Kidney capillary endothelial cell (primary cell): ENCODE measurements around the gene MDM2.
"Not testable (repeated sequence)": the region's sequence is repeated elsewhere in the genome, so short reads cannot be mapped to it uniquely, and the experiment has no call there.

Source experiments
- DNase-seq: peaks from one replicate; pipeline ENCODE4 v3.0.0-alpha.2; 2018; ENCODE audit warnings: low spot score

The MDM2 gene

GRCh38 chr12:68827895-68828671 is 20.1 kb downstream of the MDM2 start:
- no peak for DNase-seq

- no peak for DNase-seq
These were observed 20.7 kb downstream of the MDM2 start for GRCh38 chr12:68828672-68829068.

GRCh38 chr12:68831272-68831671 is 23.3 kb downstream of the MDM2 start:
- DNase-seq, result no peak

- no peak for DNase-seq
These were observed 23.9 kb downstream of the MDM2 start for GRCh38 chr12:68831751-68832503.

- DNase-seq, result no peak
These were observed 24.5 kb downstream of the MDM2 start for GRCh38 chr12:68832504-68832867.

- DNase-seq, result no peak
These were observed 25.5 kb downstream of the MDM2 start for GRCh38 chr12:68833508-68833907.

GRCh38 chr12:68835333-68835908 is 27.4 kb downstream of the MDM2 start:
- no peak for DNase-seq

- DNase-seq, result no peak
These were observed 29.2 kb downstream of the MDM2 start for GRCh38 chr12:68837215-68837614.

GRCh38 chr12:68838046-68838886 is 30.3 kb downstream of the MDM2 start:
- DNase-seq, result no peak

- DNase-seq, result no peak
These were observed 31.5 kb downstream of the MDM2 start for GRCh38 chr12:68839183-68840147.

- DNase-seq, result not testable (repeated sequence)
These were observed 33.2 kb downstream of the MDM2 start for GRCh38 chr12:68841175-68841574.

GRCh38 chr12:68841717-68842116 is 33.7 kb downstream of the MDM2 start:
- DNase-seq, result no peak

GRCh38 chr12:68842123-68842522 is 34.1 kb downstream of the MDM2 start:
- DNase-seq, result no peak

GRCh38 chr12:68842784-68843567 is 35.0 kb downstream of the MDM2 start:
- no peak for DNase-seq

- no peak for DNase-seq
These were observed 36.4 kb downstream of the MDM2 start for GRCh38 chr12:68844318-68844745.

- no peak for DNase-seq
These were observed 37.1 kb downstream of the MDM2 start for GRCh38 chr12:68844788-68845695.

GRCh38 chr12:68846811-68847210 is 38.8 kb downstream of the MDM2 start:
- no peak for DNase-seq

- DNase-seq, result no peak
These were observed 42.4 kb downstream of the MDM2 start for GRCh38 chr12:68850390-68850789.
